ENCODE measurements around the gene VWA5B1. TPM values are rescaled to one million over a fixed set of nuclear protein-coding genes. Genes with fewer than 3 reads are reported as not detected.

VWA5B1 gene
- total and polyA plus RNA-seq, 2 of the 4 experiments (the other 2 are of a cell fraction) = not detected

GRCh38 chr1:20266642-20267041, 24.0 kb upstream of the VWA5B1 start:
- intact Hi-C loops (cut with micrococcal nuclease) = no loop called here
- Histone ChIP-seq H3K9me3 (ENCODE audit: control insufficient read depth, insufficient read depth, low read length) (no peaks in the 10 kb centered on the region), H3K56ac (ENCODE audit: extremely low read depth, insufficient read depth, low read length) (no peak overlapping the region), H2AK9ac (replicated peaks; ENCODE audit: low read depth, low read length, poor library complexity) (peak overlapping the region; percentile 13), H3K18ac (ENCODE audit: low read depth, low read length) (no peak overlapping the region), H4K20me1 (ENCODE audit: insufficient read depth, low read length) (no peaks in the 10 kb centered on the region), H3K9me1 (ENCODE audit: insufficient read depth, low read length) (no peaks in the 10 kb centered on the region), H3K14ac (replicated peaks; ENCODE audit: low read depth, low read length) (no peak overlapping the region), H2AK5ac (ENCODE audit: low read depth, low read length) (no peak overlapping the region), H3K36me3 (ENCODE audit: control insufficient read depth, insufficient read depth, low read length) (no peaks in the 10 kb centered on the region), H2BK5ac (ENCODE audit: low read depth, low read length, poor library complexity, severe bottlenecking) (no peak overlapping the region), H3K4me2 (ENCODE audit: low read depth, low read length) (no peak overlapping the region), H3K79me1 (ENCODE audit: low read depth in 1 of 2, low read length in 2 of 2) (no peaks in the 10 kb centered on the region), H3K9ac (ENCODE audit: low read depth, low read length) (no peak overlapping the region), H3K27me3 (ENCODE audit: control insufficient read depth, insufficient read depth, low read length) (peaks cover 4% of the 10 kb centered on the region), H2BK20ac (ENCODE audit: low read depth, low read length) (no peak overlapping the region), H3K27ac (ENCODE audit: insufficient read depth, low read length) (no peak overlapping the region), H2BK15ac (ENCODE audit: low read depth, low read length) (no peak overlapping the region), H4K8ac (ENCODE audit: low read depth in 2 of 2, low read length in 2 of 2) (no peak overlapping the region), H2BK120ac (ENCODE audit: low read depth, low read length) (no peak overlapping the region), H4K5ac (ENCODE audit: low read depth, low read length) (no peak overlapping the region), H3K4me1 (ENCODE audit: control insufficient read depth, insufficient read depth, low read length) (peaks cover 2% of the 10 kb centered on the region; the same call in 1 of the 2 replicates), H2AFZ (replicated peaks; ENCODE audit: low read length, poor library complexity) (no peak overlapping the region), H4K91ac (ENCODE audit: insufficient read depth, low read depth, low read length) (no peak overlapping the region), H3K4ac (ENCODE audit: low read depth, low read length) (no peak overlapping the region; the same call in 1 of the 2 replicates), H3K4me3 (ENCODE audit: insufficient read depth, low read depth, low read length) (no peak overlapping the region), H3K23ac (ENCODE audit: low read depth, low read length) (no peak overlapping the region; the same call in 1 of the 2 replicates)
- WGBS, 2 experiments (ENCODE audit: extremely low coverage in 2 of 2, insufficient read length in 1 of 2) = 0% methylated on average over 1 of the region's 6 CpGs; no CpG with 5 or more reads in 1 of the 2 experiments
- dilution Hi-C loops (cut with HindIII; ENCODE audit: low sequenced_read_pairs, unreplicated experiment) = no loop called here
- in situ Hi-C loops (cut with MboI; ENCODE audit: low sequenced_read_pairs) = no loop called here
- DNase-seq (no peak), ATAC-seq (ENCODE audit: low read depth) (no peak)
- no TSS peak for BruUV-seq (replicated peaks)
- TF ChIP-seq POLR2A (IDR thresholded peaks at IDR 0.05; ENCODE audit: low read depth, low read length) (no peak), ELK1 (IDR thresholded peaks at IDR 0.05; ENCODE audit: borderline replicate concordance, low read depth, low read length) (no peak), RFX5 (IDR thresholded peaks at IDR 0.05; ENCODE audit: low read depth, low read length) (no peak), MXI1 (IDR thresholded peaks at IDR 0.05; ENCODE audit: borderline replicate concordance, low read depth, low read length) (no peak)
- ChIA-PET CTCF (interaction anchor here (0.8 kb wide), 1 partner anchor 10 kb away, joined by 3 read pairs; no protein-coding TSS in a partner anchor), POLR2A (ENCODE audit: unreplicated experiment) (no interaction called here)

All from IMR-90 (cell line).